Heart left ventricle (tissue), 16 donors: ENCODE results near the gene PLEKHM3. TPM values are rescaled to one million over a fixed set of nuclear protein-coding genes. Genes with fewer than 3 reads are reported as not detected.

Experiments used
- ATAC-seq, 4 donors: fragments of 200-7000 bp; cut with Tn5 transposase; one replicate each; pipeline ENCODE4 v1.9.1; 2020 to 2022; ENCODE audit warnings: moderate library complexity in 4 of 4, mild to moderate bottlenecking in 3 of 4, moderate number of reproducible peaks in 1 of 4
- DNase-seq, 5 donors: peaks; one replicate each; pipeline ENCODE4 v3.0.0-alpha.2; 2020
- H3K27ac ChIP-seq, 12 donors: fragments of 200-600 bp; sonication (generic) in 4 of 12; one replicate each; pipeline versions ENCODE4 v1.5.0 to v1.8.0; 2016 to 2022; ENCODE audit warnings: mild to moderate bottlenecking in 2 of 12
- H3K27me3 ChIP-seq, 9 donors: fragments of 200-600 bp; sonication (generic) in 2 of 9; one replicate each; pipeline versions ENCODE4 v1.5.1 to v1.8.0; 2016 to 2022; ENCODE audit warnings: mild to moderate bottlenecking in 3 of 9
- H3K36me3 ChIP-seq, 9 donors: fragments of 200-600 bp; sonication (generic) in 2 of 9; one replicate each; pipeline versions ENCODE4 v1.5.0 to v1.8.0; 2018 to 2022; ENCODE audit warnings: mild to moderate bottlenecking in 2 of 9
- H3K4me1 ChIP-seq, 12 donors: fragments of 200-600 bp; sonication (generic) in 4 of 12; one replicate each; pipeline versions ENCODE4 v1.5.0 to v1.8.0; 2016 to 2022; ENCODE audit warnings: mild to moderate bottlenecking in 3 of 12
- H3K4me3 ChIP-seq, 12 donors: fragments of 200-600 bp; sonication (generic) in 4 of 12; one replicate each; pipeline versions ENCODE4 v1.5.0 to v1.8.0; 2017 to 2022; ENCODE audit warnings: mild to moderate bottlenecking in 9 of 12, moderate library complexity in 4 of 12
- H3K9me3 ChIP-seq, 12 donors: fragments of 200-600 bp; sonication (generic) in 4 of 12; one replicate each; pipeline versions ENCODE4 v1.5.0 to v1.8.0; 2016 to 2022; ENCODE audit warnings: mild to moderate bottlenecking in 1 of 12
- POLR2A ChIP-seq, 2 donors: fragments of 450-650 bp; IDR thresholded peaks; one replicate each; pipeline ENCODE4 v1.6.1; 2017; ENCODE audit warnings: antibody characterized with exemption in 2 of 2, mild to moderate bottlenecking in 2 of 2, moderate library complexity in 2 of 2
- WGBS, 4 donors: extraction: QIAGEN DNeasy Blood & Tissue Kit in 2 of 4; methylation state at CpG; one replicate each; pipeline versions ENCODE4 v1.1.5 to v1.1.7; 2013 to 2018; 5-methylcytosine and 5-hydroxymethylcytosine counted together
- intact Hi-C, 10 donors: fragments of 100-400 bp; cut with DNase I; formaldehyde crosslinking; loops; one replicate each; pipeline versions ENCODE4 v1.11.1 to v1.14.2; 2022
- polyA plus RNA-seq, 2 donors: library from polyadenylated mRNA; stranded (reverse); fragments of 200-250 nt; gene quantifications; one replicate each; pipeline ENCODE4 v1.2.3, GENCODE V29; 2013
- total RNA-seq, 9 donors: library from RNA; depleted of rRNA in 2 of 9; stranded (reverse); fragments of >200 nt in 2 of 9; fragmentation: NEBNext Ultra II Directional in 3 of 9; extraction: Animal tissue kit (Norgen Biotek cat#: 25700) in 3 of 9; gene quantifications; one replicate each; pipeline versions ENCODE4 v1.1.0 to v1.2.4, GENCODE V29; 2016 to 2023
- TF ChIP-seq, protein P1 (sequence below), 12 donors: fragments of 200-600 bp; sonication (generic) in 4 of 12; IDR thresholded peaks; one replicate each; pipeline versions ENCODE4 v1.5.0 to v1.8.0; 2018 to 2022; ENCODE audit warnings: antibody characterized with exemption in 12 of 12, mild to moderate bottlenecking in 5 of 12
- donor health status: ischemic (EF 13 %, LVEDD 7.1; RV severe dilation, severe dysfunction).
- donor health status: healthy with polysubstance abuse.
- donor health status: DM: no; HTN: yes; CAD: no.
- donor health status: DM: no; HTN: no; CAD: no.
- donor health status: ischemic (EF 25% LVEDD 6.9; RV normal size, moderate dysfunction).
- donor health status: ischemic (EF 25% LVEDD 5.7; RV mildly dilated, moderate dysfunction).
- donor health status: healthy.
- donor health status: DM: yes; HTN: yes; CAD: no.
- donor health status: ischemic (EF 35%, LVEDD 5.7; RV mildly dilated, moderate dysfunction).
- donor health status: nonischemic (EF 11% LVEDD 7.7; RV severe dilation, severe dysfunction).
- donor health status: DM: yes; HTN: yes; CAD: no.
- donor health status: PGD.
- donor health status: ischemic (EF 29% LVEDD 5.4; RV normal size, mild dysfunction).
- donor health status: nonischemic (EF 23%, LVEDD 6.1; RV moderate dilation, normal function).

Gene PLEKHM3
- total and polyA plus RNA-seq, 11 donors = 5.2 to 28.3 (median 17.0) TPM

DNA sequence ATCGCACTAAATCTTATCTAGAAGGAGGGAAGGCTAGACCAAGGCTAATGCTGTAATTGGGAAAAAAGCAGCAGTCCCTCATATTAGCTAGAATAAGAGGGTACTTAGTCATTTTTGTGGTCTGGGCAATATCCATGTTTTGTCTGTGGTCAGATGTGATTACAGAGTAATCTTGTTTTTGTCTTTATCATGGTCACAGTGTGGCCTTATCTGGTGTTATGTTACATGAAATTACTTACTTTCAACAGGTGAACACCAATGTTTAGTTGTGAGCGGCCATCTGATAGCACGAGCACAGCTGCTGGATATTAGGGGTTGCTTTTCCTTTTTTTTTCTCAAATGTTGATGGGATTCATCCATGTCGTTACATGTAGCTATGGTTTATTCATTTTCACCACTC is 23.7 kb upstream of the PLEKHM3 start:
- intact Hi-C loops = no loop called here
- ATAC-seq (no peak), DNase-seq (no peak)
- Histone ChIP-seq H3K4me1 (no peaks in the 10 kb centered on the region), H3K27me3 (no peaks in the 10 kb centered on the region), H3K9me3 (no peaks in the 10 kb centered on the region), H3K27ac (no peak overlapping the region), H3K4me3 (no peak overlapping the region), H3K36me3 (no peaks in the 10 kb centered on the region)
- WGBS, 4 donors = 79 to 87% (median 80%) methylated on average over 4 of the region's 4 CpGs
- TF ChIP-seq, protein P1, sequence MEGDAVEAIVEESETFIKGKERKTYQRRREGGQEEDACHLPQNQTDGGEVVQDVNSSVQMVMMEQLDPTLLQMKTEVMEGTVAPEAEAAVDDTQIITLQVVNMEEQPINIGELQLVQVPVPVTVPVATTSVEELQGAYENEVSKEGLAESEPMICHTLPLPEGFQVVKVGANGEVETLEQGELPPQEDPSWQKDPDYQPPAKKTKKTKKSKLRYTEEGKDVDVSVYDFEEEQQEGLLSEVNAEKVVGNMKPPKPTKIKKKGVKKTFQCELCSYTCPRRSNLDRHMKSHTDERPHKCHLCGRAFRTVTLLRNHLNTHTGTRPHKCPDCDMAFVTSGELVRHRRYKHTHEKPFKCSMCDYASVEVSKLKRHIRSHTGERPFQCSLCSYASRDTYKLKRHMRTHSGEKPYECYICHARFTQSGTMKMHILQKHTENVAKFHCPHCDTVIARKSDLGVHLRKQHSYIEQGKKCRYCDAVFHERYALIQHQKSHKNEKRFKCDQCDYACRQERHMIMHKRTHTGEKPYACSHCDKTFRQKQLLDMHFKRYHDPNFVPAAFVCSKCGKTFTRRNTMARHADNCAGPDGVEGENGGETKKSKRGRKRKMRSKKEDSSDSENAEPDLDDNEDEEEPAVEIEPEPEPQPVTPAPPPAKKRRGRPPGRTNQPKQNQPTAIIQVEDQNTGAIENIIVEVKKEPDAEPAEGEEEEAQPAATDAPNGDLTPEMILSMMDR (IDR thresholded peaks at IDR 0.05) = no peak
- no peak for TF ChIP-seq POLR2A (IDR thresholded peaks at IDR 0.05)

DNA sequence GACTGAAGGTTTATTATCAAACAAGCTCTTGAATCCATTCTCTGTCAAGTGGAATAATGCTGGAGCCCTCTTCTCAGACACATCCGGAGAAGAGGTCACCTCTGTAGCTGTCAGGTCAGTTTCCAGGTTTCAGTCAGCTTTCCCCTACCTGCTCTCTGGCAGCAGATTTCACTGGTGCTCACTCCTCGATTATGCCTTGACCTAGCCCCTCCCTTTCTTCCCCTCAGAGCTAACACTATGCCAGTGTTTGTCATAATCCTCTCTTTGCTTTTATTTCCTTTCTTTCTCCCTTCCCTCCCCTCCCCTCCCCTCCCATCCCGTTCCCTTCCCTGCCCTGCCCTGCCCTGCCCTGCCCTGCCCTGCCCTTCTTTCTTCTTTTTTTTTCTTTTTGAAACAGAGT is 22.5 kb upstream of the PLEKHM3 start:
- Histone ChIP-seq H3K4me1 (no peaks in the 10 kb centered on the region), H3K4me3 (no peak overlapping the region), H3K27ac (no peak overlapping the region), H3K27me3 (no peaks in the 10 kb centered on the region), H3K36me3 (no peaks in the 10 kb centered on the region), H3K9me3 (no peaks in the 10 kb centered on the region)
- no peak for DNase-seq
- intact Hi-C loops = no loop called here
- no peak for ATAC-seq
- TF ChIP-seq POLR2A (IDR thresholded peaks at IDR 0.05) = no peak
- TF ChIP-seq, protein P1 (IDR thresholded peaks at IDR 0.05) = no peak
- 47 to 60% (median 49%) methylated on average over 3 of the region's 3 CpGs for WGBS, 4 donors

DNA sequence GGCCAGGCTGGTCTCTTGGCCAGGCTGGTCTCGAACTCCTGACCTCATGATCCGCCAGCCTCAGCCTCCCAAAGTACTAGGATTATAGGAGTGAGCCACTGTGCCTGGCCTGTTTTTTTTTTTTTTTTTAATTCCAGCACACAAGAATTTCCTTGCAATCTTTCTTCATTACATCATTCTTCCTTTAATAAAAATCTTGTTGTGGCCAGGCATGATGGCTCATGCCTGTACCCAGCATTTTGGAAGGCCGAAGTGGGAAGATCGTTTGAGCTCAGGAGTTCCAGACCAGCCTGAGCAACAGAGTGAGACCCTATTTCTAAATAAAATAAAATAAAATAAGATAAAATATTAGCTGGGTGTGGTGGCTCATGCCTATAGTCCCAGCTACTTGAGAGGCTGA is 21.4 kb upstream of the PLEKHM3 start:
- no peaks in the 10 kb centered on the region for H3K9me3 ChIP-seq
- WGBS, 4 donors = 86 to 91% (median 89%) methylated on average over 4 of the region's 4 CpGs
- TF ChIP-seq POLR2A (IDR thresholded peaks at IDR 0.05) = no peak
- TF ChIP-seq, protein P1 (IDR thresholded peaks at IDR 0.05) = no peak
- ATAC-seq = no peak
- no peak overlapping the region for H3K27ac ChIP-seq
- no peaks in the 10 kb centered on the region for H3K27me3 ChIP-seq
- intact Hi-C loops = no loop called here
- no peaks in the 10 kb centered on the region for H3K4me1 ChIP-seq
- DNase-seq = no peak
- H3K4me3 ChIP-seq = no peak overlapping the region
- H3K36me3 ChIP-seq = no peaks in the 10 kb centered on the region

DNA sequence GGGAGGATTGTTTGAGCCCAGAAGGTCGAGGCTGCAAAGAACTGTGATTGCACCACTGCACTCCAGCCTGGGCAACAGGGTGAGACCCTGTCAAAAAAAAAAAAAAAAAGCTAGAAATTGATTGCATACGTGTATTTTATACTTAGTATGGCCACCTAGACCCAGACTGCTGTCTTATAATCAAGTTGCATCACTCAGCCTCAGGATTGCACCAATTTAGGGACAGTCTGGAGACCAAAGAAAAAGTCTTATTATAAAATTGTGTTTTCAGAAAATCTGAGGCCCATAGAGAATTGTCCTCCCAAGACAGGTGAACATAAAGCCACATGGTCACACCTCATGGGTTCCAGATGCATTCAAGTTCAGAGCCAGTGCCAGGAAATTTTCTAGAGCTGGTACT is 17.1 kb upstream of the PLEKHM3 start:
- DNase-seq (no peak), ATAC-seq (no peak)
- Histone ChIP-seq H3K4me3 (no peak overlapping the region), H3K4me1 (no peaks in the 10 kb centered on the region), H3K27ac (no peak overlapping the region), H3K27me3 (no peaks in the 10 kb centered on the region), H3K9me3 (no peaks in the 10 kb centered on the region), H3K36me3 (no peaks in the 10 kb centered on the region)
- TF ChIP-seq POLR2A (IDR thresholded peaks at IDR 0.05) = no peak
- TF ChIP-seq, protein P1 (IDR thresholded peaks at IDR 0.05) = no peak
- intact Hi-C loops = loop anchor here in 4 of 10 donors (5.0 kb wide), 2 partner anchors 275 to 295 kb away; partner anchors contain the start of gene FZD5 (in 3 of the 4)
- WGBS, 4 donors = 81 to 86% (median 83%) methylated on average over 2 of the region's 2 CpGs
